H9 (cell line): Measurements from ENCODE around the gene PRSS22. TPM values are rescaled to one million over a fixed set of nuclear protein-coding genes. Genes with fewer than 3 reads are reported as not detected.

Source experiments
- DNase-seq: peaks from one replicate; pipeline ENCODE4 v3.0.0-alpha.2; 2017
- H2AFZ ChIP-seq: one replicate; pipeline ENCODE4 v1.6.1; 2013; ENCODE audit warnings: mild to moderate bottlenecking, low read length, control low read depth, moderate library complexity
- H2AK5ac ChIP-seq: 2 replicates; pipeline ENCODE4 v1.6.1; 2013; ENCODE audit warnings: low read length, control low read depth, mixed read lengths; ENCODE audit not compliant: insufficient read length
- H2BK120ac ChIP-seq: one replicate; pipeline ENCODE4 v1.6.1; 2013; ENCODE audit warnings: low read depth, mild to moderate bottlenecking, low read length, control low read depth, inconsistent platforms; ENCODE audit not compliant: poor library complexity, severe bottlenecking
- H2BK12ac ChIP-seq: 2 replicates; pipeline ENCODE4 v1.6.1; 2013; ENCODE audit warnings: low read length, control low read depth, mixed read lengths, low read depth; ENCODE audit not compliant: insufficient read length
- H2BK15ac ChIP-seq: 2 replicates; pipeline ENCODE4 v1.6.1; 2013; ENCODE audit warnings: low read depth, low read length, control low read depth
- H2BK20ac ChIP-seq: one replicate; pipeline ENCODE4 v1.6.1; 2013; ENCODE audit warnings: low read depth, mild to moderate bottlenecking, low read length, control low read depth, inconsistent platforms; ENCODE audit not compliant: poor library complexity, severe bottlenecking
- H2BK5ac ChIP-seq: 2 replicates; pipeline ENCODE4 v1.6.1; 2013; ENCODE audit warnings: low read length, control low read depth, mixed read lengths; ENCODE audit not compliant: insufficient read length
- H3K14ac ChIP-seq: 2 replicates; pipeline ENCODE4 v1.6.1; 2013; ENCODE audit warnings: low read length, control low read depth; ENCODE audit not compliant: insufficient read depth
- H3K18ac ChIP-seq: 2 replicates; pipeline ENCODE4 v1.6.1; 2013; ENCODE audit warnings: low read depth, mild to moderate bottlenecking, mixed read lengths, low read length, control low read depth; ENCODE audit not compliant: insufficient read length
- H3K23ac ChIP-seq: 2 replicates; pipeline ENCODE4 v1.6.1; 2013; ENCODE audit warnings: low read length, control low read depth, mixed read lengths, low read depth; ENCODE audit not compliant: insufficient read length
- H3K23me2 ChIP-seq: 2 replicates; pipeline ENCODE4 v1.6.1; 2013; ENCODE audit warnings: low read depth, mild to moderate bottlenecking, mixed read lengths, low read length, control low read depth; ENCODE audit not compliant: insufficient read length, poor library complexity, severe bottlenecking
- H3K27ac ChIP-seq: 2 replicates; pipeline ENCODE4 v1.5.1; 2013; ENCODE audit warnings: low read length, control low read depth, mixed read lengths, low read depth; ENCODE audit not compliant: insufficient read length
- H3K27me3 ChIP-seq: 2 replicates; pipeline ENCODE4 v1.6.1; 2013; ENCODE audit warnings: low read length, control low read depth, inconsistent platforms; ENCODE audit not compliant: insufficient read depth
- H3K4ac ChIP-seq: 2 replicates; pipeline ENCODE4 v1.6.1; 2013; ENCODE audit warnings: low read depth, mild to moderate bottlenecking, control low read depth, inconsistent platforms, low read length, moderate library complexity
- H3K4me1 ChIP-seq: 2 replicates; pipeline ENCODE4 v1.6.1; 2013; ENCODE audit warnings: low read length, control low read depth, inconsistent platforms; ENCODE audit not compliant: insufficient read depth
- H3K4me2 ChIP-seq: 2 replicates; pipeline ENCODE4 v1.6.1; 2013; ENCODE audit warnings: low read length, control low read depth, mixed read lengths; ENCODE audit not compliant: insufficient read length, insufficient read depth
- H3K56ac ChIP-seq: 2 replicates; pipeline ENCODE4 v1.6.1; 2013; ENCODE audit warnings: low read depth, mild to moderate bottlenecking, mixed read lengths, low read length, control low read depth; ENCODE audit not compliant: insufficient read length
- H3K79me1 ChIP-seq: 2 replicates; pipeline ENCODE4 v1.6.1; 2013; ENCODE audit warnings: low read depth, mild to moderate bottlenecking, moderate library complexity, low read length, control low read depth, inconsistent platforms; ENCODE audit not compliant: insufficient read depth, poor library complexity, severe bottlenecking
- H3K79me2 ChIP-seq: 2 replicates; pipeline ENCODE4 v1.6.1; 2013; ENCODE audit warnings: low read length, control low read depth, inconsistent platforms; ENCODE audit not compliant: insufficient read depth
- H3K9ac ChIP-seq: 2 replicates; pipeline ENCODE4 v1.6.1; 2013; ENCODE audit warnings: low read length, control low read depth, mixed read lengths; ENCODE audit not compliant: insufficient read length; ENCODE audit errors: extremely low read depth
- H3K9me3 ChIP-seq: one replicate; pipeline ENCODE4 v1.6.1; 2013; ENCODE audit warnings: low read depth, low read length, inconsistent platforms; ENCODE audit not compliant: control insufficient read depth
- H3T11ph ChIP-seq: one replicate; pipeline ENCODE4 v1.6.1; 2013; ENCODE audit warnings: mild to moderate bottlenecking, low read length, control low read depth, inconsistent platforms
- H4K20me1 ChIP-seq: one replicate; pipeline ENCODE4 v1.6.1; 2013; ENCODE audit not compliant: control insufficient read depth, insufficient read length, insufficient read depth
- H4K5ac ChIP-seq: 2 replicates; pipeline ENCODE4 v1.6.1; 2013; ENCODE audit warnings: low read depth, mild to moderate bottlenecking, mixed read lengths, low read length, control low read depth; ENCODE audit not compliant: insufficient read length
- H4K8ac ChIP-seq: replicated peaks from 2 replicates; pipeline ENCODE4 v1.6.1; 2013; ENCODE audit warnings: low read length, control low read depth, mixed read lengths, low read depth; ENCODE audit not compliant: insufficient read length
- H4K91ac ChIP-seq: 2 replicates; pipeline ENCODE4 v1.6.1; 2013; ENCODE audit warnings: low read depth, mild to moderate bottlenecking, moderate library complexity, mixed read lengths, low read length, control low read depth; ENCODE audit not compliant: insufficient read length
- H3K27ac Mint-ChIP-seq, 3 experiments: 2 replicates in 2 of 3; 3 replicates in 1 of 3; pipeline ENCODE4 v1.8.0; 2020 to 2021; ENCODE audit warnings: mixed read lengths in 3 of 3, mild to moderate bottlenecking in 1 of 3, moderate library complexity in 1 of 3
- H3K27me3 Mint-ChIP-seq: 2 replicates; pipeline ENCODE4 v1.8.0; 2021; ENCODE audit warnings: low read depth, mild to moderate bottlenecking, moderate library complexity, mixed read lengths
- H3K36me3 Mint-ChIP-seq, 3 experiments: 2 replicates in 2 of 3; 3 replicates in 1 of 3; pipeline ENCODE4 v1.8.0; 2020 to 2021; ENCODE audit warnings: low read depth in 3 of 3, mixed read lengths in 3 of 3; ENCODE audit not compliant: insufficient read depth in 1 of 3
- H3K4me1 Mint-ChIP-seq, 2 experiments: 2 replicates each; pipeline ENCODE4 v1.8.0; 2020; ENCODE audit warnings: mixed read lengths in 2 of 2
- H3K4me3 Mint-ChIP-seq, 2 experiments: 2 replicates in 1 of 2; 3 replicates in 1 of 2; pipeline ENCODE4 v1.8.0; 2020 to 2021; ENCODE audit warnings: mild to moderate bottlenecking in 2 of 2, mixed read lengths in 2 of 2, moderate library complexity in 1 of 2
- H3K9me3 Mint-ChIP-seq, 2 experiments: 2 replicates in 1 of 2; 3 replicates in 1 of 2; pipeline ENCODE4 v1.8.0; 2020; ENCODE audit warnings: mild to moderate bottlenecking in 2 of 2, mixed read lengths in 2 of 2, moderate library complexity in 1 of 2
- CTCF ChIP-seq: fragments of 200-600 bp; sonication (generic); conservative IDR thresholded peaks from 3 replicates; pipeline ENCODE4 v1.8.0; 2021; ENCODE audit warnings: antibody characterized with exemption, mild to moderate bottlenecking
- WGBS: extraction: QIAGEN DNeasy Blood & Tissue Kit; methylation state at CpG from one replicate; pipeline ENCODE4 v1.1.7; 2013; ENCODE audit warnings: missing lambda C conversion rate, low lambda C conversion rate, mixed read lengths; ENCODE audit not compliant: insufficient read length; ENCODE audit errors: extremely low coverage; 5-methylcytosine and 5-hydroxymethylcytosine counted together
- total RNA-seq: library from RNA; stranded (reverse); gene quantifications from 2 replicates; pipeline ENCODE4 v1.2.1, GENCODE V29; 2021

The PRSS22 gene
- total RNA-seq, 1 experiment from 2014 or later = 1.9 TPM

- peak overlapping the region; percentile 26; the same call in 1 of the 2 replicates for H3K14ac ChIP-seq
- no peak overlapping the region for H3K9ac ChIP-seq
- no peak overlapping the region for H2BK120ac ChIP-seq
- H3K9me3 ChIP-seq = no peaks in the 10 kb centered on the region
- WGBS = no CpG with 5 or more reads among the region's 40 CpGs
- no peaks in the 10 kb centered on the region; the same call in 1 of the 2 replicates for H3K27me3 ChIP-seq
- no peak overlapping the region for H3T11ph ChIP-seq
- Mint-ChIP-seq H3K4me3 (peak overlapping the region in 1 of 2 experiments; percentile 5; a peak in 1 of 5 replicates), H3K27ac (peak overlapping the region in 1 of 3 experiments; percentile 31; a peak in 1 of 7 replicates), H3K36me3 (no peaks in the 10 kb centered on the region), H3K27me3 (peaks cover 13% of the 10 kb centered on the region), H3K4me1 (peaks cover 3 to 12% of the 10 kb centered on the region in 2 experiments; a peak in 2 of 4 replicates), H3K9me3 (peaks cover 3% of the 10 kb centered on the region in 2 experiments; a peak in 4 of 5 replicates)
- no peak overlapping the region for H2BK15ac ChIP-seq
- H3K4ac ChIP-seq = no peak overlapping the region
- peak overlapping the region; percentile 72 for H3K18ac ChIP-seq
- H4K20me1 ChIP-seq = no peaks in the 10 kb centered on the region
- no peaks in the 10 kb centered on the region for H3K79me1 ChIP-seq
- H3K79me2 ChIP-seq = no peaks in the 10 kb centered on the region
- H3K23ac ChIP-seq = no peak overlapping the region
- H2BK12ac ChIP-seq = no peak overlapping the region
- DNase-seq = peak; percentile 80
- 0 out of 2 replicates have a peak, but pooled peaks cover 3% of the 10 kb centered on the region for H3K4me1 ChIP-seq
- no peak overlapping the region for H3K27ac ChIP-seq
- H4K5ac ChIP-seq = no peak overlapping the region
- no peak overlapping the region for H2AK5ac ChIP-seq
- H3K56ac ChIP-seq = no peak overlapping the region
- no peaks in the 10 kb centered on the region for H3K23me2 ChIP-seq
- peak overlapping the region; percentile 46 for H2AFZ ChIP-seq
- no peak overlapping the region for H2BK20ac ChIP-seq
- no peak overlapping the region for H3K4me2 ChIP-seq
- H4K8ac ChIP-seq = no peak overlapping the region
- peak; percentile 93 for TF ChIP-seq CTCF
- H4K91ac ChIP-seq = no peak overlapping the region
- H2BK5ac ChIP-seq = no peak overlapping the region
Measured at GRCh38 chr16:2842340-2843000, 15.5 kb downstream of the PRSS22 start.
